Effector memory CD4-positive, alpha-beta T cell (primary cell): ENCODE results near the gene FBXO4.
A peak's percentile ranks its signal among the peaks of the same experiment; 100 is the strongest.

ENCODE experiments used
- DNase-seq, 3 donors: peaks; one replicate each; pipeline ENCODE4 v3.0.0-alpha.2; 2020
- H3K27ac ChIP-seq: 2 replicates; pipeline ENCODE4 v1.7.0; 2013; ENCODE audit warnings: mild to moderate bottlenecking, low read length, moderate library complexity; ENCODE audit not compliant: insufficient read depth, poor library complexity, severe bottlenecking
- H3K27me3 ChIP-seq: replicated peaks from 2 replicates; pipeline ENCODE4 v1.7.0; 2013; ENCODE audit warnings: mild to moderate bottlenecking, low read length; ENCODE audit not compliant: insufficient read depth, control insufficient read depth, poor library complexity, severe bottlenecking
- H3K36me3 ChIP-seq: 2 replicates; pipeline ENCODE4 v1.7.0; 2013; ENCODE audit warnings: mild to moderate bottlenecking, low read length, moderate library complexity; ENCODE audit not compliant: control insufficient read depth, insufficient read depth
- H3K4me1 ChIP-seq: 2 replicates; pipeline ENCODE4 v1.7.0; 2013; ENCODE audit warnings: low read length, mild to moderate bottlenecking; ENCODE audit not compliant: control insufficient read depth, insufficient read depth, poor library complexity, severe bottlenecking
- H3K4me3 ChIP-seq: 2 replicates; pipeline ENCODE4 v1.7.0; 2013; ENCODE audit warnings: low read length, low read depth, mild to moderate bottlenecking; ENCODE audit not compliant: insufficient read depth, poor library complexity, severe bottlenecking
- H3K9me3 ChIP-seq: 2 replicates; pipeline ENCODE4 v1.7.0; 2013; ENCODE audit warnings: mild to moderate bottlenecking, low read length, moderate library complexity; ENCODE audit not compliant: control insufficient read depth
- total RNA-seq, 3 donors: gene quantifications; one replicate each; lab custom pipeline; 2026; lab: John Stamatoyannopoulos, UW

Gene FBXO4, protein sequence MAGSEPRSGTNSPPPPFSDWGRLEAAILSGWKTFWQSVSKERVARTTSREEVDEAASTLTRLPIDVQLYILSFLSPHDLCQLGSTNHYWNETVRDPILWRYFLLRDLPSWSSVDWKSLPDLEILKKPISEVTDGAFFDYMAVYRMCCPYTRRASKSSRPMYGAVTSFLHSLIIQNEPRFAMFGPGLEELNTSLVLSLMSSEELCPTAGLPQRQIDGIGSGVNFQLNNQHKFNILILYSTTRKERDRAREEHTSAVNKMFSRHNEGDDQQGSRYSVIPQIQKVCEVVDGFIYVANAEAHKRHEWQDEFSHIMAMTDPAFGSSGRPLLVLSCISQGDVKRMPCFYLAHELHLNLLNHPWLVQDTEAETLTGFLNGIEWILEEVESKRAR
- total RNA-seq = 7.7 to 12.6 (median 9.1) reads per million in 3 donors

DNA sequence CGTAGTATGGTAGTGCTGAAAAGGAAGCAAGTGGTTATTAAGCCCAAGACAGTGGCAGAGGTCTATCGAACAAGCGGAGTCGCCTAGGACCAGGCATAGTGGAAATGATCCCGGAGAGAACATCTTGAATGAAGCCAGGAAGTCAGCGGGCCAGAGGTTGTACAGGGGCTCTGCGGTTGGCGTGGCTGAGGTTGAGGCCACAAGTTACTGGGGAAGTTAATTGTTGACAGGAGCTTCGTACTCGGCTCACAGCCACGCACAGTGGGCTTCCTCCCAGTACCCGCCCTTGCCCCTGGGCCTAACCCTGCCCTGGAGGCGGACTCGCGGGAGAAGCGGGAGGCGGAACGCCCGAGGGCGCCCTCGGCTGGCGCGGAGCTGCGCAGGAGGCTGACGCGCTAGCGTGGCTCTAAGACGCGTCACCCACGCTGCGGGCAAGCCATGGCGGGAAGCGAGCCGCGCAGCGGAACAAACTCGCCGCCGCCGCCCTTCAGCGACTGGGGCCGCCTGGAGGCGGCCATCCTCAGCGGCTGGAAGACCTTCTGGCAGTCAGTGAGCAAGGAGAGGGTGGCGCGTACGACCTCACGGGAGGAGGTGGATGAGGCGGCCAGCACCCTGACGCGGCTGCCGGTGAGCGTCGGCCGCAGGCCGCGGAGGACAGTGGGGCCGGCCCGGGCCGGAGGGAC lies at the start of gene FBXO4:
TSS of gene FBXO4 (plus strand) at position 410 of the 683 bp plus-strand sequence. CDS start at position 439, 29 bp downstream.
- Histone ChIP-seq H3K36me3 (peaks cover 8% of the 10 kb centered on the region), H3K27me3 (no peaks in the 10 kb centered on the region), H3K4me3 (peak within 1 kb of the TSS; percentile 77), H3K27ac (peak within 1 kb of the TSS; percentile 89), H3K9me3 (no peaks in the 10 kb centered on the region), H3K4me1 (peaks cover 8% of the 10 kb centered on the region)
- peak; percentile 76 to 82 (median 79) for DNase-seq

- no peak for DNase-seq
- Histone ChIP-seq H3K4me3 (no peak overlapping the region), H3K27ac (no peak overlapping the region), H3K36me3 (no peaks in the 10 kb centered on the region), H3K4me1 (no peaks in the 10 kb centered on the region), H3K9me3 (no peaks in the 10 kb centered on the region), H3K27me3 (no peaks in the 10 kb centered on the region)
Measured at GRCh38 chr5:41876678-41877077, 48.4 kb upstream of the FBXO4 start.

- no peaks in the 10 kb centered on the region for H3K4me1 ChIP-seq
- H3K4me3 ChIP-seq = no peak overlapping the region
- H3K27me3 ChIP-seq = no peaks in the 10 kb centered on the region
- H3K36me3 ChIP-seq = no peaks in the 10 kb centered on the region
- no peak for DNase-seq
- H3K9me3 ChIP-seq = no peaks in the 10 kb centered on the region
- no peak overlapping the region for H3K27ac ChIP-seq
Measured at GRCh38 chr5:41877408-41877807, 47.7 kb upstream of the FBXO4 start.

- DNase-seq = no peak
- H3K27me3 ChIP-seq = no peaks in the 10 kb centered on the region
- H3K36me3 ChIP-seq = no peaks in the 10 kb centered on the region
- no peaks in the 10 kb centered on the region for H3K4me1 ChIP-seq
- no peak overlapping the region for H3K27ac ChIP-seq
- no peaks in the 10 kb centered on the region for H3K9me3 ChIP-seq
- no peak overlapping the region for H3K4me3 ChIP-seq
Measured at GRCh38 chr5:41878173-41878572, 46.9 kb upstream of the FBXO4 start.

DNA sequence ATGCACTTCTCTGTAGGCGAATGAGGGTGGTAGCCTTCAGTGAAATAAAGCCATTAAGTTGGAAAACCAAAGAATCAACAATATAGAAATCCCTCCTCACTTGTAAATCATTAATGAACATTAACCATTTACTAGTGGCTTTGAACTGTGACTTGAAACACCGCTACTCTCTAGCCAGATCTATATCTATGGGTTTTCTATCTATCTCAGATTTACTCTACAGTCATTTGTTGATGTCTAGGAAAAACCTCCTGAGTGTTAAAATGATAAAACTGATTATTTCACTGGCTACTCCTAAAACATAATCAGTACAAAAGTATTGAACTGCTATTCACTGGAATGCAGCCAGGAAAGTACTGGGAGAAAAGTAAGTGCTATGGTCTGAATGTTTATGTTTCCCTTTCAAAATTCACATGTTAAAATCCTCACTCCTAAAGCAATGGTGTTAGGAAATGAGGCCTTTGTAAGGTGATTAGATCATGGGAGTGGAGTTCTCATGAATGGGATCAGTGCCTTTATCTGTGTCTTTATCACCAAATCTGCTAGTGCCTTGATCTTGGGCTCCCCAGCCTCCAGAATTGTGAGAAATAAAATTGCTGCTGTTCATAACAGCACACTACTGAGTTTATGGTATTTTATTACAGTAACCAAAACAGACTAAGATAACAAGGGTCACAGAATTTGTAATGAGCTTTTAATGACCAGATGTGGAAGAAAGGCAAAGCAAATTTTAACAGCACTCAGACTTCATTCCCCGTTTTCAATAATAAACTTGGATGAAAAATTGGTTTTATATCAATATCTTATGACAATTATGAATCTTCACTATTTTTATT lies 46.2 kb upstream of the FBXO4 start:
- no peak for DNase-seq
- H3K4me1 ChIP-seq = no peaks in the 10 kb centered on the region

DNA sequence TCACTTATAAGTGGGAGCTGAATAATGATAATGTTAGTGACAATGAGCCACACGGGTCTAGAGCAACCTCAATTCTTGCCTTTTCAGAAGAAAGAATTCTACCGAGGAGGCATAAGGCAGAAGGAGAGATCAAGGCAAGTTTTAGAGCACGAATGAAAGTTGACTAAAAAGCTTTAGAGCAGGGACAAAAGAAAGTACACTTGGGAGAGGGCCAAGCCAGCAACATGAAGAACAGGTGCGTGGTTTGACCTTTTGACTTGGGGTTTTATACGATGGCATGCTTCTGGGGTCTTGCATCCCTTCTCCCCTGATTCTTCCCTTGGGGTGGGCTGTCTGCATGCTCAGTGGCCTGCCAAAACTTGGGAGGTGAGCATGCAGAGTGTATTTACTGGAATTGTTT lies 42.3 kb upstream of the FBXO4 start:
- no peak for DNase-seq
- Histone ChIP-seq H3K4me1 (no peaks in the 10 kb centered on the region), H3K4me3 (no peak overlapping the region), H3K27me3 (no peaks in the 10 kb centered on the region), H3K27ac (no peak overlapping the region), H3K9me3 (no peaks in the 10 kb centered on the region), H3K36me3 (no peaks in the 10 kb centered on the region)

More for the DNA sequence above, 46.2 kb upstream of the FBXO4 start:
- no peak overlapping the region for H3K4me3 ChIP-seq
- no peaks in the 10 kb centered on the region for H3K36me3 ChIP-seq
- H3K9me3 ChIP-seq = no peaks in the 10 kb centered on the region
- H3K27ac ChIP-seq = no peak overlapping the region
- H3K27me3 ChIP-seq = no peaks in the 10 kb centered on the region

DNA sequence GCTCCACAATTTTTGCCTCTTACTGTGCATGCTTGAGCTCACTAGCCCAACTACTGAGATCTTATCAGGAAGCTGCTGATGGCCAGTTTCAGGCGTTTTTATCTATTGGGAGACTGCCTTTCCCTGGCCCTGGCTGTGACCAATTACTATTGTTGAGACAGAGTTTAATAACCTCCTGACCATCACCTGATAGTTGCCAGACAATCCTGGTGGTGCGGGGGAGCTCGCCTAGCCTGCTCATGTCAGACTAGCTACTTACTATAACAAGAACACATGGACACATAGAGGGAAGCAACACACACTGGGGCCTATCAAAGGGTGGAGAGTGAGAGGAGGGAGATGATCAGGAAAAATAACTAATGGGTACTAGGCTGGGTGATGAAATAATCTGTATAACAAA lies 41.8 kb upstream of the FBXO4 start:
- Histone ChIP-seq H3K4me3 (no peak overlapping the region), H3K27me3 (no peaks in the 10 kb centered on the region), H3K4me1 (no peaks in the 10 kb centered on the region), H3K27ac (no peak overlapping the region), H3K36me3 (no peaks in the 10 kb centered on the region), H3K9me3 (no peaks in the 10 kb centered on the region)
- DNase-seq = no peak

- no peak for DNase-seq
- H3K27me3 ChIP-seq = no peaks in the 10 kb centered on the region
- H3K36me3 ChIP-seq = no peaks in the 10 kb centered on the region
- no peaks in the 10 kb centered on the region for H3K9me3 ChIP-seq
- no peak overlapping the region for H3K27ac ChIP-seq
- H3K4me3 ChIP-seq = no peak overlapping the region
- no peaks in the 10 kb centered on the region for H3K4me1 ChIP-seq
Measured at GRCh38 chr5:41883936-41884335, 41.1 kb upstream of the FBXO4 start.

- H3K27me3 ChIP-seq = no peaks in the 10 kb centered on the region
- no peaks in the 10 kb centered on the region for H3K9me3 ChIP-seq
- no peak overlapping the region for H3K27ac ChIP-seq
- H3K36me3 ChIP-seq = no peaks in the 10 kb centered on the region
- DNase-seq = no peak
- H3K4me3 ChIP-seq = no peak overlapping the region
- no peaks in the 10 kb centered on the region for H3K4me1 ChIP-seq
Measured at GRCh38 chr5:41885286-41885685, 39.8 kb upstream of the FBXO4 start.
